Measurements from ENCODE around the gene ITGB7. TPM values are rescaled to one million over a fixed set of nuclear protein-coding genes. Genes with fewer than 3 reads are reported as not detected.
"Not testable (repeated sequence)": the region's sequence is repeated elsewhere in the genome, so short reads cannot be mapped to it uniquely, and the experiment has no call there.

The ITGB7 gene
- total RNA-seq, 1 donor from 2014 or later = 0.34 TPM

GRCh38 chr12:53176750-53177149, 30.3 kb downstream of the ITGB7 start:
- DNase-seq = no peak

DNA sequence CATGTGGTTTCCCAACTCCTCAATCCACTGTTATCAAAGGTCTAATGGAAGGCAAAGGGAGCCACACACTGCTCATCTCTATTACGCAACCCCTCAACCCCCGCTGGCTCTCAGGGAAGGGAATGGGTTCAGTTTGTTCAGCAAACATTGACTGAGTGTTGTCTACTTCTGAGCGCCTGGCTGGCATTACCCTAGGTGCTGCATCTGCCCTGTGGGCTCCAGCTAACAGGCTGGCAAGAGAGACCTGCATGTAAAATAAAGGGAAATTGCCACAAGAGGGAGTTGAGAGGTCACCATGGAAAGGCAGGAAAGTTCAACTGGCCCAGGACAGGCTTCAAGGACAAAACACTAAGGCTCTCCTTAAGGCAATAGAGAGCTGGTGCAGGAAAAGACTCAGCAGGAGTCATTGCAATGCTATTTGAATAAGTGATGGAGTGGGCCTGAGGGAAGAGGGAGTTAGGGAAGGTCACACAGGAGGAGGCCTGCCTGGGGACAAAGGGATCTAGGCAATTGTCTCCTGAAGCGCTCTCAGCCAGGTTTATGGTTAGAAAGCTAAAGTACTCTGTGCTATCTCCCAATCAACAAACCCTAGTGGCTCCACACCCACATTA, 32.1 kb downstream of the ITGB7 start:
- DNase-seq = peak; percentile 46

- DNase-seq = no peak
Observed at GRCh38 chr12:53173085-53173715, 33.9 kb downstream of the ITGB7 start.

- DNase-seq = no peak
Observed at GRCh38 chr12:53172352-53172751, 34.7 kb downstream of the ITGB7 start.

DNA sequence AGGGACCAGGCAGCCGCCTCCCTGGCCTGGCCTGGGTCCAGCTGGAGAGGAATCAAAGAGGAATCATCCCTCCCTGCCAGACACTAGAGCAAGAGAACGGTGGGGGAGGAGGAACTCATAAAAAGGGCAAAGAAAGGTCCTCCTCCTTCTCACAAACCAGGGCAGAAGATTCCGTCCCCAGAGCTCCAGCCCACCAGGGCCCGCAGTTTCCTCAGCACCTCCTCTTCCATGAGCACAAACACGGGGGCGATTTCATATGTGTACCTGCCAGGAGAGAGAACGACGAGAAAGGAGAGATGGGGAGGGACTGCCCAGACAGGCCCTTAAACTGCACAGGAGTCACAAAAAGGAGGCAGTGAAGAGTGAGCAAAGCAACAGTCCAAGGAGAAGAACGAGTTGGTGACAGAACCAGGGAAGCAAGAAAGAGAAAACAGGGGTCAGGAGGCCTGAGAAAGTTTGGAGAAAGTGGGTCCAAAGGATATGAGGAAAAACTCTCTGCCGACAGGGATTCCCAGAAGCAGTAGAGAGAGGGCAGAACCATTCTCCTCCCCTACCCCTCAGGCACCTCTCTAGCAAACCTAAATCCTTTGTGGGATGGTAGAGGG, 35.2 kb downstream of the ITGB7 start:
- DNase-seq = no peak

DNA sequence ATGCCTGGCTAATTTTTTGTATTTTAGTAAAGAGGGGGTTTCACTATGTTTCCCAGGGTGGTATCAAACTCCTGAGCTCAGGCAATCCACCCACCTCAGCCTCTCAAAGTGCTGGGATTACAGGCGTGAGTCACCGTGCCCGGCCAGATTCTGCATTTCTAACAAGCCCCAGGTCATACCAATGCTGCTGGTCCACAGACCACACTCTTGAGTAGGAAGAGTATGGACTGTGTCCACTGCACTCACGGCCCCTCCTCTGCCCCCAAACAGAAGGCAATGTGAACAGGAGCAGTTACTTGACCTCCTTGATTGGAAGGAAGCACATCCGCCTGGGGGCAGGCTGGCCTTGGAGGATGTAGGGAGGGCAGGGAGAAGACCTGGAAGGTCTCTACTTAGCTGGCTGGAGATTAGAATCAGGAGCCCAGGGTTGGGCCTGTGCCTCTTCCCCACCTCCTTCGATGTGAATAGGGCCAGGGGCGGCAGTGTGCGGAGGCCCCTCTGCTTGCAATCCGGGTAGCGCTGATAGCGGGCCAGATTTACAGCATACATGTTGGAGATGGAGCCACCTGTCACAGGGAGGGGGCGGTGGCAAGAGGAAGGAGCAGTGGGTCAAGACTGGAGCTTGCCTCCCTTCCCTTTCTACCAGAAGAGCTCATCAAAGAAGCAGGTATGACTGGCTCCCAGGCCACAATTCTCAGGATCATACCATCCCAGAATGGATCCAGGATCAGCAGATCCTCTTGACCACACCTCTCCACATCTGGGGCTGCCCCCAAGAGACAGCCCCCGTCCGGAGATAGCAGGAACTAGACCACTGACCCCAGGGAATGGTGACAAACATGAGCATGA, 36.0 kb downstream of the ITGB7 start:
- no peak for DNase-seq

DNA sequence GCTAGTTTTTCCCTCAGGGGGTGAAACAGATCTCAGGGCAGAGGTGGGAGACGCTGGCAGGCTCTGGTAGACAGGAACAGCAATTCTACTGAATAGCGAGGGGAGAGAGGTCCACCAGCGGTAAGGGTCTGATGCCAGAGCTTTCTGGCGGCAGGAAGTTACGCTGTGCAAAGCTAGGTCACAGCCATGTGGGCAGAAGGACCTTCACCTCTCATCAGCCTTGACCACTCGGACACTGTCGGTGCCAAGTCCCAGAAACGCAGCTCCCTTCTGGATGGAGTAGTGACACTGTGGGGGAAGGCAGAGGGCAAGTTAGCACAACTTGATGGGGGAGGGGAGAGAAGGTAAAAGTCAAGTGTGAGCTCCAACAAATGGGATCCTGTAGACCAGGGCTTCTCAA, 36.8 kb downstream of the ITGB7 start:
- no peak for DNase-seq

GRCh38 chr12:53169644-53170043, 37.4 kb downstream of the ITGB7 start:
- no peak for DNase-seq

DNA sequence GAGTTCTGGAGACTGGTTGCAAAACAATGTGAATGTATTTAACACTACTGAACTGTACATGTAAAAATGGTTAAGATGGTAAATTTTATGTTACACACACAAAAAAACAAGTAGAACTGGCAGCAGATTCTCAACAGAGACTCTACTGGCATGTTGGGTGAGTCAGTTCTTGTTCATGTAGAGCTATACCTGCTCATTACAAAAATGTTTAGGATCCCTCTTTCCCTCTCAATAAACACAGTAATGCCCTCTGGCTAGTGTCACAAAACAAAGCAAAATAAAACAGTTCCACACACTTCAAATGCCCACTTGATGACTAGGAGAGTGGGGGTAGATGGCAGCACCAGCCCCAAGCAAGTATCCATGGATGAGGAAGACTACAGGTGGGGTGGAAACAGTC, 40.2 kb downstream of the ITGB7 start:
- DNase-seq = no peak

DNA sequence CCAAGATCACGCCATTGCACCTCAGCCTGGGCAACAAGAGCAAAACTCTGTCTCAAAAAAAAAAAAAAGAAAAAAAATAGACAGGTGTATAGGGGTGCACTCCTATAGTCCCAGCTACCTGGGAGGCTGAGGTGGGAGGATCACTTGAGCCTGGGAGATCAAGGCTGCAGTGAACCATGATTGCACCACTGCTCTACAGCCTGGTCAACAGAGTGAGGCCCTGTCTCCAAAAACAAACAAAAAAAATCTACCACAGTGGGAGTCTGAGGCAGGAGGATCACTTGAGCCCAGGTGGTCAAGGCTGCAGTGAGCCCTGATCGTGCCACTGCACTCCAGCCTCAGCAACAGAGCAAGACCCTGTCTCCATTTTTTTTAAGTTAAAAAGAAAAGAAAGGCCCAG, 44.0 kb downstream of the ITGB7 start:
- not testable (repeated sequence) for DNase-seq

DNA sequence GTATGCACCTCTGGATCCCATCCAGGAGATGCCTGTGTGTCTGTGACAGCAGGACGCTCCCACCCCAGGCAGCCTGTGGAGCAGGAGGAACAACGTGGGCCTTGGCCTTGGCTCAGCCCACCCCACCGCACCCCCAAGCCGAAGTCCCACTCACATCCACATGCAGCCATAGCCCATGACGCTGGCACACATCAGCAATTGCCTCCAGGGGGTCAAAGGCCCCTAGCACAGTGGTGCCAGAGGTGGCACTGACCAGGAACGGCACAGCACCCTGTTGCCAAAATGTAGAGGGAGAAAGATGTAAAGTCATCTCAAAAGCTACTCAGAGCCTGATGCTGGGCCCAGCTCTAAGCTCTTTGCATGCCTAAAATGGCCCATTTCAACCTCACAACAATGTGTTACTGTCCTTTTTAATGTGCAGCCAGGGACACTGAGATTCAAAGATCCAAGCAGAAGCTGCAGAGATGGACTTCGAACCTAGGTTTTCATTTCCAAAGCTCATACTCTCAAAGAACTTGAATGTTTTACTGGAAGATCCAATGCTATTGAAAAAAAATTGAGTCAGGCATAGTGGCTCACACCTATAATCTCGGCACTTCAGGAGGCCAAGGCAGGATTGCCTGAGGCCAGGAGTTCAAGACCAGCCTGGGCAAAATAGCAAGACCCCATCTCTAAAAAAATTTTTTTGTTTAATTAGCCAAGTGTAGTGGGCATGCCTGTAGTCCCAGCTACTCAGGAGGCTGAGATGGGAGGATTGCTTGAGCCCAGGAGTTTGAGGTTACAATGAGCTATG, 45.7 kb downstream of the ITGB7 start:
- DNase-seq = no peak

- no peak for DNase-seq
Observed at GRCh38 chr12:53160673-53161072, 46.4 kb downstream of the ITGB7 start.

DNA sequence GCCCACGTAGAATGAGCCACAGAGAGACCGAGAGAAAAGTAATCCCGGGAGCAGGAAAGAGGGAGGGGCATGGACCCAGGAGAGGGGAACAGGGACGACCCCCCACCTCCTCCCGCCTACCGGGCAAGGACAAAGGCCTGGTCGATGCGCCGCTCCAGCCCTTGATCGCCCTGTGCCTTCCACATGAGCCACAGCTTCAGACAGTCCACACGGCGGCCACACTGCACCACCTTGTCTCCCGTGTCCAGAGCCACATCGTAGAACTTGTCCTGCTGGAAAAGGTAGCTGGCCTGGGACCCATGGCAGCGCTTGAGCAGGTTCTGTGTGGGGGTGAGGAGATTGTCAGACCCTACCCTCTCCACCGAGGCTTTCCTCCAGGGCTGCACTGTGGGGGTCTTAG, 47.1 kb downstream of the ITGB7 start:
- no peak for DNase-seq

GRCh38 chr12:53159195-53159839, 47.7 kb downstream of the ITGB7 start:
- DNase-seq = peak; percentile 85

- no peak for DNase-seq
Observed at GRCh38 chr12:53152390-53152789, 54.7 kb downstream of the ITGB7 start.

DNA sequence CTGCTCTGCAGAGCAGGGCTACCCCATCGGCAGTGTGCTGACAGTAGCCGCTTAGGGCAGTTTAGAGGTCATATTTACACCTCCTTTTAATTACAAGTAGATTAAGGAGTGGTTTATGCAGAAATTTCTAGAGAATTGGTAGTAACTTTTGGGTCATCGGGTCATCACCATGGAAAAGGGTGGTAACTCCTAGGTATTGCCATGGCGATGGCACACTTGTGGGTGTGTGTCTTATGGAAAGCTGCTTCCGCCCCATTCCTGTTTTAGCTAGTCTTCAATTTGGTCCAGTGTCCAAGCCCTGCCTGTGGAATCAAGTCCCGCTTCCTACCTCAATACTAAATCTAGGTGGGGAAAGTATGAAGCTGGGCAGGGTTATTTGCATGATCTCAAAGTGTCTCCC, 56.0 kb downstream of the ITGB7 start:
- DNase-seq = no peak

DNA sequence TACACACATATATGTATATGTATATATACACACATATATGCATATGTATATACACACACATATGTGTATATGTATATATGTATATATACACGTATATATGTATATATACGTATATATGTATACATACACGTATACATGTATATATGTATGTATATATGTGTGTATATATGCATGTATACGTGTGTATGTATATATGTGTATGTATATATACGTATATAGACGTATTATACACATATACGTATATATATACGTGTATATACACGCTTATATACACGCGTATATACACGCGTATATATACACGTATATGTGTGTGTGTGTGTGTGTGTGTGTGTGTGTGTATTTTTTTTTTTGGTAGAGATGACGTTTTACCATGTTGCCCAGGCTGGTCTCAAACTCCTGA, 59.4 kb downstream of the ITGB7 start:
- DNase-seq = no peak

GRCh38 chr12:53147181-53147580, 59.9 kb downstream of the ITGB7 start:
- DNase-seq = no peak

- no peak for DNase-seq
Observed at GRCh38 chr12:53145383-53146260, 61.4 kb downstream of the ITGB7 start.

DNA sequence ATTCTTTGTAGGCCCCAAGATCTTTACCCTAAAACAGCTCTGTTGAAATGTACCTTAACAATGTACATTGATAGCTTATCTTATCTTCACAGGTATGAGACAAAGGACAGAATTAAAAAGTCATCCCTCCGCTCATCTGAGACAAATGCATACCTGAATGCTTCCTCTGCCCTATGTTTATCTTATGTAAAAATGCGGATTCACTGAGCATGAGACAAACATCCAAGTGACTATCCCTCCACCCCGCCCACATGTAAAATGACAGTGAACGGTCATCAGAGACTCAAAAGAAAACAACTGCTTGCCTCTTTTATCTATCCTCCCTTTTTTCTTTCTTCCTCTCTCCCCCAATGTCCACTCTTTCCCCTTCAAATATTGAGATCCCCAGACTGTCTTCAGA, 63.7 kb downstream of the ITGB7 start:
- DNase-seq = no peak

All from dermis blood vessel endothelial cell (primary cell).